Suprapubic skin (tissue), 4 donors: ENCODE data around the gene ZBTB49. TPM values are rescaled to one million over a fixed set of nuclear protein-coding genes. Genes with fewer than 3 reads are reported as not detected.

Experiments
- DNase-seq, 2 donors: peaks; one replicate each; pipeline ENCODE4 v3.0.0-alpha.2; 2019; ENCODE audit warnings: low spot score in 2 of 2
- H3K27ac ChIP-seq: fragments of 200-600 bp; sonication (generic); one replicate; pipeline ENCODE4 v1.5.1; 2019
- H3K27me3 ChIP-seq: fragments of 200-600 bp; sonication (generic); one replicate; pipeline ENCODE4 v1.5.1; 2019
- H3K36me3 ChIP-seq: fragments of 200-600 bp; sonication (generic); one replicate; pipeline ENCODE4 v1.5.1; 2019
- H3K4me1 ChIP-seq: fragments of 200-600 bp; sonication (generic); one replicate; pipeline ENCODE4 v1.5.1; 2019
- H3K4me3 ChIP-seq: fragments of 200-600 bp; sonication (generic); one replicate; pipeline ENCODE4 v1.5.1; 2019; ENCODE audit warnings: mild to moderate bottlenecking
- H3K9me3 ChIP-seq: fragments of 200-600 bp; sonication (generic); one replicate; pipeline ENCODE4 v1.5.1; 2019
- EP300 ChIP-seq: sonication (generic); formaldehyde crosslinking; IDR thresholded peaks from one replicate; pipeline ENCODE4 v1.6.1; 2017; ENCODE audit warnings: antibody characterized with exemption
- POLR2A ChIP-seq, 2 donors: fragments of 450-650 bp; IDR thresholded peaks; one replicate each; pipeline ENCODE4 v1.6.1; 2017; ENCODE audit warnings: antibody characterized with exemption in 2 of 2, mild to moderate bottlenecking in 2 of 2, moderate library complexity in 2 of 2
- POLR2AphosphoS5 ChIP-seq, 3 donors: sonication (generic); formaldehyde crosslinking; IDR thresholded peaks; one replicate each; pipeline ENCODE4 v1.6.1; 2017; ENCODE audit warnings: antibody characterized with exemption in 3 of 3
- WGBS: methylation state at CpG from one replicate; pipeline ENCODE4 v1.1.5; 2018; 5-methylcytosine and 5-hydroxymethylcytosine counted together
- total RNA-seq, 4 donors: library from RNA; depleted of rRNA; stranded (reverse); fragments of >200 nt; gene quantifications; one replicate each; pipeline ENCODE4 v1.1.0, GENCODE V29; 2016
- TF ChIP-seq, protein P1 (sequence below), 2 donors: fragments of 200-600 bp in 1 of 2; fragments of 450-650 bp in 1 of 2; sonication (generic) in 1 of 2; IDR thresholded peaks; one replicate each; pipeline ENCODE4 v1.5.1; 2016 to 2019; ENCODE audit warnings: antibody characterized with exemption in 2 of 2, mild to moderate bottlenecking in 1 of 2, moderate library complexity in 1 of 2

ZBTB49 gene
- total RNA-seq, 4 donors from 2014 or later: 3.6 to 11.2 (median 7.1) TPM

- 58% methylated on average over 10 of the region's 10 CpGs for WGBS
- Histone ChIP-seq H3K4me1 (no peaks in the 10 kb centered on the region), H3K27ac (no peak overlapping the region), H3K27me3 (no peaks in the 10 kb centered on the region), H3K9me3 (no peaks in the 10 kb centered on the region), H3K4me3 (no peak overlapping the region), H3K36me3 (peaks cover 30% of the 10 kb centered on the region)
- TF ChIP-seq POLR2A (IDR thresholded peaks at IDR 0.05) (no peak), POLR2AphosphoS5 (IDR thresholded peaks at IDR 0.05) (no peak)
- TF ChIP-seq, protein P1, sequence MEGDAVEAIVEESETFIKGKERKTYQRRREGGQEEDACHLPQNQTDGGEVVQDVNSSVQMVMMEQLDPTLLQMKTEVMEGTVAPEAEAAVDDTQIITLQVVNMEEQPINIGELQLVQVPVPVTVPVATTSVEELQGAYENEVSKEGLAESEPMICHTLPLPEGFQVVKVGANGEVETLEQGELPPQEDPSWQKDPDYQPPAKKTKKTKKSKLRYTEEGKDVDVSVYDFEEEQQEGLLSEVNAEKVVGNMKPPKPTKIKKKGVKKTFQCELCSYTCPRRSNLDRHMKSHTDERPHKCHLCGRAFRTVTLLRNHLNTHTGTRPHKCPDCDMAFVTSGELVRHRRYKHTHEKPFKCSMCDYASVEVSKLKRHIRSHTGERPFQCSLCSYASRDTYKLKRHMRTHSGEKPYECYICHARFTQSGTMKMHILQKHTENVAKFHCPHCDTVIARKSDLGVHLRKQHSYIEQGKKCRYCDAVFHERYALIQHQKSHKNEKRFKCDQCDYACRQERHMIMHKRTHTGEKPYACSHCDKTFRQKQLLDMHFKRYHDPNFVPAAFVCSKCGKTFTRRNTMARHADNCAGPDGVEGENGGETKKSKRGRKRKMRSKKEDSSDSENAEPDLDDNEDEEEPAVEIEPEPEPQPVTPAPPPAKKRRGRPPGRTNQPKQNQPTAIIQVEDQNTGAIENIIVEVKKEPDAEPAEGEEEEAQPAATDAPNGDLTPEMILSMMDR (IDR thresholded peaks at IDR 0.05): no peak
- peak in 1 of 2 donors; percentile 44 for DNase-seq
Observed at GRCh38 chr4:4323705-4324534, 33.9 kb downstream of the ZBTB49 start.

GRCh38 chr4:4325321-4325720 lies 35.3 kb downstream of the ZBTB49 start:
- TF ChIP-seq, protein P1 (IDR thresholded peaks at IDR 0.05): no peak
- TF ChIP-seq POLR2AphosphoS5 (IDR thresholded peaks at IDR 0.05) (no peak), EP300 (no peak), POLR2A (IDR thresholded peaks at IDR 0.05) (no peak)
- Histone ChIP-seq H3K9me3 (no peaks in the 10 kb centered on the region), H3K27me3 (no peaks in the 10 kb centered on the region), H3K4me3 (no peak overlapping the region), H3K4me1 (no peaks in the 10 kb centered on the region), H3K27ac (no peak overlapping the region), H3K36me3 (peaks cover 21% of the 10 kb centered on the region)
- WGBS: 93% methylated on average over 5 of the region's 5 CpGs
- peak in 1 of 2 donors; percentile 18 for DNase-seq

GRCh38 chr4:4326166-4326565 lies 36.1 kb downstream of the ZBTB49 start:
- no peak overlapping the region for H3K4me3 ChIP-seq
- H3K36me3 ChIP-seq: peaks cover 12% of the 10 kb centered on the region
- no peak overlapping the region for H3K27ac ChIP-seq
- H3K27me3 ChIP-seq: no peaks in the 10 kb centered on the region
- peak in 1 of 2 donors; percentile 50 for DNase-seq
- WGBS: 88% methylated on average over 4 of the region's 4 CpGs
- TF ChIP-seq POLR2AphosphoS5 (IDR thresholded peaks at IDR 0.05) (no peak), POLR2A (IDR thresholded peaks at IDR 0.05) (no peak), EP300 (no peak)
- TF ChIP-seq, protein P1 (IDR thresholded peaks at IDR 0.05): no peak
- no peaks in the 10 kb centered on the region for H3K4me1 ChIP-seq
- H3K9me3 ChIP-seq: no peaks in the 10 kb centered on the region

- peak in 1 of 2 donors; percentile 75 for DNase-seq
- Histone ChIP-seq H3K9me3 (no peaks in the 10 kb centered on the region), H3K36me3 (no peaks in the 10 kb centered on the region), H3K27me3 (no peaks in the 10 kb centered on the region), H3K4me3 (no peak overlapping the region), H3K27ac (no peak overlapping the region), H3K4me1 (no peaks in the 10 kb centered on the region)
- WGBS: 49% methylated on average over 14 of the region's 22 CpGs
- TF ChIP-seq, protein P1 (IDR thresholded peaks at IDR 0.05): no peak
- no peak for TF ChIP-seq POLR2A (IDR thresholded peaks at IDR 0.05)
- no peak for TF ChIP-seq POLR2AphosphoS5 (IDR thresholded peaks at IDR 0.05)
- TF ChIP-seq EP300: no peak
Observed at GRCh38 chr4:4327652-4328121, 37.6 kb downstream of the ZBTB49 start.

- H3K9me3 ChIP-seq: no peaks in the 10 kb centered on the region
- no peak overlapping the region for H3K27ac ChIP-seq
- DNase-seq: no peak
- no peak overlapping the region for H3K4me3 ChIP-seq
- H3K27me3 ChIP-seq: no peaks in the 10 kb centered on the region
- H3K36me3 ChIP-seq: no peaks in the 10 kb centered on the region
- TF ChIP-seq EP300: no peak
- TF ChIP-seq POLR2A (IDR thresholded peaks at IDR 0.05): no peak
- TF ChIP-seq, protein P1 (IDR thresholded peaks at IDR 0.05): no peak
- TF ChIP-seq POLR2AphosphoS5 (IDR thresholded peaks at IDR 0.05): no peak
- H3K4me1 ChIP-seq: no peaks in the 10 kb centered on the region
- WGBS: 90% methylated on average over 1 of the region's 1 CpG
Observed at GRCh38 chr4:4328206-4328605, 38.2 kb downstream of the ZBTB49 start.
